ENCODE data around the gene MGLL. TPM values are rescaled to one million over a fixed set of nuclear protein-coding genes. Genes with fewer than 3 reads are reported as not detected.

The MGLL gene
- total RNA-seq, 1 experiment from 2014 or later: 2.1 TPM

DNA sequence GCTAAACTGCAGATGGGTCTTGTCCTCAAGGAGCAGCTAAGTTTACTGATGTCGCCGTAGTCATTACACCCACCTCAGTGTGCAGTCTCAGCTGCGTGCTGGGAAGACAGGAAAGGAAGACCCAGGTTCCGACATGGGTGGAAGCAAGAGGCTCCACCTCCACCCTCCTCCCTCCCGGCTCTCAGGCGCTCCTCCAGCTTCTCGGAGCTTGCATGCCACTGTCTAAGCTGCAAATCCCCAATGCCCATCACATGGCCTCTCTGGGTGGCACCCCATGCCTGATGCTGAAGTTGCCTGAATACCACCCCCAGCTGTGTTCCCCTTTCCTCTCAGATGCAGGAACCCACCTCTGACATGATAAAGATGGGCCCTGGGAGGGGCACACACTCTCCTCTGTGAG is 58.5 kb downstream of the MGLL start:
- Histone ChIP-seq H3K4me3 (ENCODE audit: low read depth in 2 of 2, low read length in 2 of 2) (no peak overlapping the region), H3K9me3 (ENCODE audit: control insufficient read depth, insufficient read depth, low read depth, low read length) (no peaks in the 10 kb centered on the region), H3K4me1 (ENCODE audit: control insufficient read depth, insufficient read depth, low read length) (no peaks in the 10 kb centered on the region), H3K27ac (ENCODE audit: low read length) (no peak overlapping the region), H3K36me3 (ENCODE audit: control insufficient read depth, insufficient read depth, low read length) (no peaks in the 10 kb centered on the region), H3K27me3 (ENCODE audit: control insufficient read depth, insufficient read depth, low read length) (no peaks in the 10 kb centered on the region)
- intact Hi-C loops (cut with micrococcal nuclease; ENCODE audit: unreplicated experiment) (no loop called here), in situ Hi-C loops (cut with HindIII; ENCODE audit: low pct_unique_long_range_greater_than_20kb, low sequenced_read_pairs) (no loop called here)
- BruUV-seq (replicated peaks): no TSS peak
- ChIA-PET POLR2A (no interaction called here), CTCF (no interaction called here)
- TF ChIP-seq TCF7L2 (IDR thresholded peaks at IDR 0.05; ENCODE audit: low read depth, low read length) (no peak), POLR2AphosphoS5 (IDR thresholded peaks at IDR 0.05; ENCODE audit: low read depth, low read length) (no peak), SIN3A (IDR thresholded peaks at IDR 0.05; ENCODE audit: borderline replicate concordance, insufficient read depth, low read depth, low read length) (no peak)
- TF ChIP-seq, protein P1, sequence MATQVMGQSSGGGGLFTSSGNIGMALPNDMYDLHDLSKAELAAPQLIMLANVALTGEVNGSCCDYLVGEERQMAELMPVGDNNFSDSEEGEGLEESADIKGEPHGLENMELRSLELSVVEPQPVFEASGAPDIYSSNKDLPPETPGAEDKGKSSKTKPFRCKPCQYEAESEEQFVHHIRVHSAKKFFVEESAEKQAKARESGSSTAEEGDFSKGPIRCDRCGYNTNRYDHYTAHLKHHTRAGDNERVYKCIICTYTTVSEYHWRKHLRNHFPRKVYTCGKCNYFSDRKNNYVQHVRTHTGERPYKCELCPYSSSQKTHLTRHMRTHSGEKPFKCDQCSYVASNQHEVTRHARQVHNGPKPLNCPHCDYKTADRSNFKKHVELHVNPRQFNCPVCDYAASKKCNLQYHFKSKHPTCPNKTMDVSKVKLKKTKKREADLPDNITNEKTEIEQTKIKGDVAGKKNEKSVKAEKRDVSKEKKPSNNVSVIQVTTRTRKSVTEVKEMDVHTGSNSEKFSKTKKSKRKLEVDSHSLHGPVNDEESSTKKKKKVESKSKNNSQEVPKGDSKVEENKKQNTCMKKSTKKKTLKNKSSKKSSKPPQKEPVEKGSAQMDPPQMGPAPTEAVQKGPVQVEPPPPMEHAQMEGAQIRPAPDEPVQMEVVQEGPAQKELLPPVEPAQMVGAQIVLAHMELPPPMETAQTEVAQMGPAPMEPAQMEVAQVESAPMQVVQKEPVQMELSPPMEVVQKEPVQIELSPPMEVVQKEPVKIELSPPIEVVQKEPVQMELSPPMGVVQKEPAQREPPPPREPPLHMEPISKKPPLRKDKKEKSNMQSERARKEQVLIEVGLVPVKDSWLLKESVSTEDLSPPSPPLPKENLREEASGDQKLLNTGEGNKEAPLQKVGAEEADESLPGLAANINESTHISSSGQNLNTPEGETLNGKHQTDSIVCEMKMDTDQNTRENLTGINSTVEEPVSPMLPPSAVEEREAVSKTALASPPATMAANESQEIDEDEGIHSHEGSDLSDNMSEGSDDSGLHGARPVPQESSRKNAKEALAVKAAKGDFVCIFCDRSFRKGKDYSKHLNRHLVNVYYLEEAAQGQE (IDR thresholded peaks at IDR 0.05; ENCODE audit: insufficient read depth in 1 of 2, low read depth in 2 of 2, low read length in 1 of 2): no peak
- TF ChIP-seq, protein P2, sequence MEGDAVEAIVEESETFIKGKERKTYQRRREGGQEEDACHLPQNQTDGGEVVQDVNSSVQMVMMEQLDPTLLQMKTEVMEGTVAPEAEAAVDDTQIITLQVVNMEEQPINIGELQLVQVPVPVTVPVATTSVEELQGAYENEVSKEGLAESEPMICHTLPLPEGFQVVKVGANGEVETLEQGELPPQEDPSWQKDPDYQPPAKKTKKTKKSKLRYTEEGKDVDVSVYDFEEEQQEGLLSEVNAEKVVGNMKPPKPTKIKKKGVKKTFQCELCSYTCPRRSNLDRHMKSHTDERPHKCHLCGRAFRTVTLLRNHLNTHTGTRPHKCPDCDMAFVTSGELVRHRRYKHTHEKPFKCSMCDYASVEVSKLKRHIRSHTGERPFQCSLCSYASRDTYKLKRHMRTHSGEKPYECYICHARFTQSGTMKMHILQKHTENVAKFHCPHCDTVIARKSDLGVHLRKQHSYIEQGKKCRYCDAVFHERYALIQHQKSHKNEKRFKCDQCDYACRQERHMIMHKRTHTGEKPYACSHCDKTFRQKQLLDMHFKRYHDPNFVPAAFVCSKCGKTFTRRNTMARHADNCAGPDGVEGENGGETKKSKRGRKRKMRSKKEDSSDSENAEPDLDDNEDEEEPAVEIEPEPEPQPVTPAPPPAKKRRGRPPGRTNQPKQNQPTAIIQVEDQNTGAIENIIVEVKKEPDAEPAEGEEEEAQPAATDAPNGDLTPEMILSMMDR (IDR thresholded peaks at IDR 0.05): no peak
- DNase-seq (ENCODE audit: low read depth, low spot score) (no peak), ATAC-seq (no peak)

DNA sequence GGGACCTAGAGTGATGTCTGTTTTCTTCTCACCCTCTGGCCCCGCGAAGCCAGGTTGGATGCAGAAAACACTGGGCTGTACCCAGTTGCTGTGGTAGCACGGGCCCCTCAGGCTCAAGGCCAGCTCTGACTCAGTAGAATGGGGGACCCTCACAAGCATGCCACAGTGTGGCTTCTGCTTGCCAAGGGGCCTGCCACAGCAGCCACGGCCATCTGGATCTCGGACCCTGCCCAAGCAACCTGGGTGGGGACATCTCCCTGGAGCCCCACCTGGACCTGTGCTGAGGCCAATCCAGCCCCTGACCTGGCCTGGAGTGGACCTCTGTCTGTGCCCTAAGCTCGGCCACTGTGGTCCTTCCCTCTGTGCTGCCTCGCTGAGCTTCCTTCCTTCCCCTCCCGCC is 59.0 kb downstream of the MGLL start:
- DNase-seq (ENCODE audit: low read depth, low spot score): no peak
- CTCF ChIA-PET: no interaction called here
- no peak for ATAC-seq
- in situ Hi-C loops (cut with HindIII; ENCODE audit: low pct_unique_long_range_greater_than_20kb, low sequenced_read_pairs): no loop called here
- no peak overlapping the region for H3K27ac ChIP-seq (ENCODE audit: low read length)
- TF ChIP-seq TCF7L2 (IDR thresholded peaks at IDR 0.05; ENCODE audit: low read depth, low read length): no peak
- TF ChIP-seq, protein P1 (IDR thresholded peaks at IDR 0.05; ENCODE audit: insufficient read depth in 1 of 2, low read depth in 2 of 2, low read length in 1 of 2): no peak
- TF ChIP-seq, protein P2 (IDR thresholded peaks at IDR 0.05): no peak
- no peak for TF ChIP-seq POLR2AphosphoS5 (IDR thresholded peaks at IDR 0.05; ENCODE audit: low read depth, low read length)
- no peak for TF ChIP-seq SIN3A (IDR thresholded peaks at IDR 0.05; ENCODE audit: borderline replicate concordance, insufficient read depth, low read depth, low read length)
- no peak overlapping the region for H3K4me3 ChIP-seq (ENCODE audit: low read depth in 2 of 2, low read length in 2 of 2)
- H3K36me3 ChIP-seq (ENCODE audit: control insufficient read depth, insufficient read depth, low read length): no peaks in the 10 kb centered on the region
- H3K9me3 ChIP-seq (ENCODE audit: control insufficient read depth, insufficient read depth, low read depth, low read length): no peaks in the 10 kb centered on the region
- intact Hi-C loops (cut with micrococcal nuclease; ENCODE audit: unreplicated experiment): no loop called here
- BruUV-seq (replicated peaks): no TSS peak
- POLR2A ChIA-PET: no interaction called here
- no peaks in the 10 kb centered on the region for H3K27me3 ChIP-seq (ENCODE audit: control insufficient read depth, insufficient read depth, low read length)
- no peaks in the 10 kb centered on the region for H3K4me1 ChIP-seq (ENCODE audit: control insufficient read depth, insufficient read depth, low read length)
